ENCODE measurements around the gene TTC33.
"Not testable (repeated sequence)": the region's sequence is repeated elsewhere in the genome, so short reads cannot be mapped to it uniquely, and the experiment has no call there.

Gene TTC33

DNA sequence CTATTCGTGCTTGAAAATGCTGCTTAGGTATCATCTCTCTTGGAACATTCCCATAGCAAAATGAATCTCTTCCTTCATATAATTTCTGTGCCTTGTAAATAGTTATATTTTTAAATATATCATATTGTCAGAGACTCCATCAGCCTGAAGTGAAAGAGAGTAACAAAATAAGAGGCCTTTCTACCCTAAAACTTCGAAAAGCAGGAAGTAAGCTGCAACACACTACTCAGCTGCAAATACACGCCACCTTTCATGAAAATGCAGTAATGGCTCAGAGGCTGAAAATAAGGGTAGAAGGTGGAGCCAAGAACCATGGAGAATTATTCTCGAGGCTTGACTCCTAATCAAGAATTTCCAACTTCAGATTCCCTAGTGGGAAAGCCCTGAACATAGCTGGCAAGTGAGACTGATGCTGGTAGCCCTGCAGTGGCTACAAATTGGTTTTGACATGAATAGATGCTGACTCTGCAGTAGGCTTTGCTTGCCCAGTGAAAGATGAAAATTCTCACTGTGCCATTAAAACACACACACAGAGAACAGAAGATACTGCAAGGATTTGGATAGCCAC lies 106.2 kb downstream of the TTC33 start:
- no peak for DNase-seq

DNA sequence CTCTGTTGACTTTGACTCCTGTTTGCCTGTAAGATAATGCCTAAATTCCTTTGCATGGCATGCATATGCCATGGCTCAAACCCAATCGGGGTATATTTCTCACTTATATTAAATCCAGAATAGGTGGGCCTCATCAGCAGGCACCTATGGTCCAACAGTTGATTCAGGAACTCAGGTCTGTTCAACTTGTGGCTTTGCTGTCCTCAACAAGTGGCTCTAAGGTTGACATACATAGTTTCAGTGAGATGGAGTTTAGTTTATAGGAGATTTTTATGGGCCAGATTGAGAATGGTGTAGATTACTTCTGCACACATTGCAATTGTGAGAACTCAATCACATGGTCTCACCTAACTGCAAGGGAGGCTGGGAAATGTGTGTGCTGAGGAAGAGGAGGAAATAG lies 107.6 kb downstream of the TTC33 start:
- no peak for DNase-seq

DNA sequence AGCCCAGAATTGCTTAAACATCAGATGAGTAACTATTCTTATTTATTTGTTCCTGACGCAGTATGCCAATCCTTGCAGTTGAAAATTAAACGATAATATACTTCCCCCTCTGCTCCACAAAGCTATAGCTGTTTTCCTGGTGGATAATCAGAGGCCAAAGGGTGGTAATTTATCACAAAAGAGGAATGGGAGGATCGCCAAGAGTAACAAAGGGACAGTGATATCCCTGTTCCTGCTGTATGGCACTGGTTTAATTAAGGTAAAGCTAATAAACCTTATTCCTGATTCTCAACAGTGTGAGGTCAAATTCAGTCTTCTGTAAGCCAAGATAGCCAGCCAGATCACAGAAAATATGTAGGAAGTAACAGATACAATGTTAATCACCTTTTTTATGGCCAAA lies 109.5 kb downstream of the TTC33 start:
- DNase-seq: no peak

DNA sequence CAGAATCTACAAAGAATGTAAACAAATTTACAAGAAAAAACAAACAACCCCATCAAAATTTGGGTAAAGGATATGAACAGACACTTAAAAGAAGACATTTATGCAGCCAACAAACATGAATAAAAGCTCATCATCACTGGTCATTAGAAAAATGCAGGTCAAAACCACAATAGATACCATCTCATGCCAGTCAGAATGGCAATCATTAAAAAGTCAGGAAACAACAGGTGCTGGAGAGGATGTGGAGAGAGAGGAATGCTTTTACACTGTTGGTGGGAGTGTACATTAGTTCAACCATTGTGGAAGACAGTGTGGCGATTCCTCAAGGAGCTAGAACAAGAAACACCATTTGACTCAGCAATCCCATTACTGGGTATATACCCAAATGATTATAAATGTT lies 116.2 kb downstream of the TTC33 start:
- not testable (repeated sequence) for DNase-seq

DNA sequence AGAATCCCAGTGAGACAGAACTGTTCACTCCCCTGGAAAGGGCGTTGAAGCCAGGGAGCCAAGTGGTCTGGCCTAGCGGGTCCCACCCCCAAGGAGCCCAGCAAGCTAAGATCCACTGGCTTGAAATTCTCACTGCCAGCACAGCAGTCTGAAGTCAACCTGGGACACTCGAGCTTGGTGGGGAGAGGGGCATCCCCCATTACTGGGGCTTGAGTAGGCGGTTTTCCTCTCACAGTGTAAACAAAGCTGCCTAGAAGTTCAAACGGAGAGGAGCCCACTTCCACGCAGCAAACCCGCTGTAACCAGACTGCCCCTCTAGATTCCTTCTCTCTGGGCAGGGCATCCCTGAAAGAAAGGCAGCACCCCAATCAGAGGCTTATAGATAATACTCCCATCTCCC lies 121.2 kb downstream of the TTC33 start:
- DNase-seq: no peak

DNA sequence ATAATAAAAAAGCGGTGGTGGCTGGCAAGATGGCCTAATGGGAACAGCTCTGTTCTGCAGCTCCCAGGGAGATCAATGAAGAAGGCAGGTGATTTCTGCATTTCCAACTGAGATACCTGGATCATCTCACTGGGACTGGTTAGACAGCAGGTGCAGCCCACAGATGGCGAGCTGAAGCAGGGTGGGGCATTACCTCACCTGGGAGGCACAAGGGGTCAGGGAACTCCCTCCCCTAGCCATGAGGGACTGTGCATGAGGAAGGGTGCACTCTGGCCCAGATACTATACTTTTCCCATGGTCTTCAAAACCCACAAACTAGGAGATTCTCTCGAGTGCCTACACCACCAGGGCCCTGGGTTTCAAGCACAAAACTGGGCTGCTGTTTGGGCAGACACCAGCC lies 121.6 kb downstream of the TTC33 start:
- DNase-seq: no peak

DNA sequence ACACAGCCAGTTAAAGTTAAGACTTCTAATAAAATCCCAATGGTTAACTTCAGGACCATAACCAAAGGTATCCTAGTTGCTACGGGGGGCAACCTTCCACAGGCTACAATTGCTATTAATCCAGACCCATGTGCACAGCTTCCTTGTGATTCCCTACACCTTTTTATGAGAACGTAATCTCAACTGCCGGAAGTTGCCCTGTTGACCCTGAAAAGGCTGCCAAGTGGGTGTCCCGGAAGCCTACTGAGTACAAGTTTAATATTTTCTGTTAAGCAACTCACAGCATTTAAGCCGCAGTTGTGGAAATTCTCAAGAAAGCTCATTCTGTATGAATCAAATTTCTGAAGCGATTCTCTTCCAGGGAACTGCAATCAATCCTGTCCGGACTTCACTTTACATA lies 124.5 kb downstream of the TTC33 start:
- no peak for DNase-seq

DNA sequence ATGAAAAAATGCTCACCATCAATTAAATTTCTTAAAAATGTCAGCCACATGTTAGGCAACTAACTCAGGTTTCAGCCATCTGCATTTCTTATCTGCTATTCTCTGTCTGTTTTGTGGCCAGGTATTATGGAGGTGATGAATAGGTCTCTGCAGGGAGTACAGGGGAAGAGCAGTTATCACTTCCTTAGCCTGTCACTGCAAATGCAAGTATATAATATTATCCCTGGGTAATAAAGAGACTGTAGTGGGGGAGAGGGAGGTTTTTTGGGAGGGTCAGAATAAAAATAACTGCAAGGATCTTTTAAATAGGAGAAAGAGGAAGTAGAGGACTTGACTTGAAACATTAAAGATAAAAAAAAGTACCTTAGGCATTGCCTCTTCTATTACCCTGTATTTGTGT lies 125.6 kb downstream of the TTC33 start:
- no peak for DNase-seq

DNA sequence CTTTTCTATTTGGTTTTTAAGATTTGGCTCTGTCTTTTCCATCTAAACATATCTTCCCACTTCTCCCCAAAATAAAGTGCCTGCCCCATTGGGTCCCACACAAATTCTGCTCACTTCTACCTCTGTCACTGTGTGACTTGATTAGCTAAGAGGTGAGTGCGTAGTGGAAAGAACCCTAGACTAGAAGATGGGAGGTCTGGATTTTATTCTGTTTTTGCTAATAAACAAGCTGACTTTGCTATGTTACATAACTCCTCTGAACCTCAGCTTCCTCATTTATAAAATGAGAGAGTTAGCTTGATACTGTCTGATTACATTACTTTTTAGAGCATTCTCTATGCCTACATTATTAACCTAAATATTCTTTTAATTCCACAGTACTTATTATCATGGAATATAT lies 127.4 kb downstream of the TTC33 start:
- DNase-seq: no peak

DNA sequence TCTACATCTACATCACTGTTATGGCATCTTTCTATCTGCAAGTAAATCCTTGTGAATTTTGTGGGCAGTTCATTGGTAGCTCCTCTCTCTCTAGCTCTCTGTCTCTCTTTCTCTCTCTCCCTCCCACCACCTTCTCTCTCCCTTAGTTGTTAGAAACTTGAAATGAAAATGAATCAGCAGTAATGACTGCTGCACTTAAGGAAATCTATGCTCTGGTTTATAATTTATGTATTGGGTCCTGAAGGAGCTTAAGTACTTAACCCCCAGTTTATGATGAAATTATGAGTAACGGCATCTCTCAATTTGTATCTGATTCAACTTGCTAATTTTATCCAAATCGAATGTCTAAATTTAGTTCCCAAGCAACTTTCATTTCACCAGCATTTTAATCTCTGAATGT lies 128.1 kb downstream of the TTC33 start:
- no peak for DNase-seq

DNA sequence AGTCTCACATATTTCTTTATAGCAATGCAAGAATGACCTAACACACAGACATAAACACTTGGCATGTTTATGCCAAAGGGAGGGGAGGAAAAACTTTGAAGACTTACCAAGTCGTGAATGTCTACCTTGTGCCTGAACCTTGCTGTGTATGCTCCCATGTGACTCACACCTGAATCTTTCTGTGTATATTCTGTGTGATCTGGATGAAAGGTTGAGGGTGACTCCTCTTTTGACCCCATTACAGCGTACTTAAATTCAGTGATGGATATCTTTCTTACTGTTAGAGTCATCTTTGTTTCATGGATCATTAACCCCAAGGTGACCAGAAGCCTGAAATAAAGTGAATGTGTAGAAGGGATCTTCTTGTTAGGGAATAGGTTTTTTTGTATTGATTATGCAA lies 129.0 kb downstream of the TTC33 start:
- DNase-seq: no peak

DNA sequence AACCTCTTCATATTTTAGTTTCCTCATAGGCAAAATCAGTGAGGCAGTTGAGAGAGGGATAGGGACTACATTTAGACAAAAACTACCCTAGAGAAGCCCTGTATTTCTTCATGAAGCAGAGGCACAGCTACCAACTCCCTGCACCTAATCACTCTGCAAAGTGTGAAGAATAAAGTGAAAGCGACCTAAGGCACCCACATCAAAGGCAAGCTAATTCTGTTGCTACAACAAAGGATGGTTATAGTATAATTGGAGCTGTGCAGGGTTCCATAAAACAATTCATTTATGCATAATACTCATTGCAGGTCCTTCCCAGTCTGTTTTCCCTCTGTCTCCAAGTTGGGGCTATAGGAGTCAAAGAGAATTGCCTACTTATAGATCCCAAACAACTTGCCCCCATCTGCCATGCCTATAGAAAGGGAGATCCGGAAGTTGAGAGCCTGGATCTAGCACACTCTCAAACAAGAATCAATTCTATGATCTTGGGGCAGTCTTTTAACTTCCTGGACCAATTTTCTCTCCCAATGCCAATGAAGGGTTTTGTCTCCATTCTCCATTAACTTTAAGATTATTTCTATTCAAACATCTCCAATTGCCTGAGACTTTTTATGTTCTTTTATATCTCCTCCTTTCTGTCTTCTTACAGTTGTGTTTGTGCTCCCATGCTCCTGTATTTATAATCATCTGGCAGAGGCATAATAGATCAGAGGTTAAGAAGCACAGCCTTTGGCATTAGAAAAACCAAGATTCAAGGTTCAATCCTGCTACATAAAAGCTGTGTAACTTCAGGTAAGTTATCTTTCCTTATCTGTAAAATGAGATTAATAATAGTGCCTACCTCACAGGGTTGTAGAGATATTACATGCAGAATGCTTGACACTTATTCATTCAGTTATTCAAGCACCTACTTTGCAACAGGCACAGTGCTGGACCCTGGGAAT lies 132.0 kb downstream of the TTC33 start:
- no peak for DNase-seq

DNA sequence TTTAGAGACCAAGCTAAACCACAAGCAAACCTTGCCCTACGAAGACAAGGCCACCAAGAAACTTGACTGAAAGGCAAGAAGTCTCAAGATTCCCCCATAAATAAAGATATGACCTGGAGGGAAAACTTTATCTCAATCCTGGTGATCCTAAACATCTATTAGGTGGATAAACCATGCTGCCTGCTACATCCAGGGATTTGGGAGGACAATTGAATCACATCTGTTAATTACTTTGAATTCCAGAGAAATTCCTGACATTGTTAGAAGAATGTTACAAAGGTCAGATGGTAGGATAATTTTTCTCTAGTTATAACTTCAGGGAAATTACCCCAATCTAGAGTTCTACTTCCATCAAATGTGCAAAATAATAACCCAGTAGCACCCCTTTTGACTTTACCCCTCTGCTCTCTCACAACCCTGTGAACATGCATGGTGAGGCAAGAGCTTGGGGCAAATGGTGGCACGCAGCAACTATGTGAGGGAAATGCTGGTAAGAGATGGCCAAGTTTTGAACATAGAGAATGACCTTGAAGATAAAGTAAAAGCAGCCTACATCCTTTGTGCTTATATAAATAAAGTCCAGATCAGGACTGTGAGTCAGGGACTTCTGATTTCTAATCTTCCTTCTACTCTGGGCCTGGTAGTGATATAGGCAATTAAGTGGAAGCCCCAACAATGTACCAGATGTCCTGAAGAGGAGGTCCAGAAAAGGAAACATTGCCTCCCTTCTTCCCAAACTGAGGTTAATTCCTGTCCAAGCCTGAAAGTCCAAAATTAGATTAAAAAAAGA lies 133.1 kb downstream of the TTC33 start:
- DNase-seq: no peak

DNA sequence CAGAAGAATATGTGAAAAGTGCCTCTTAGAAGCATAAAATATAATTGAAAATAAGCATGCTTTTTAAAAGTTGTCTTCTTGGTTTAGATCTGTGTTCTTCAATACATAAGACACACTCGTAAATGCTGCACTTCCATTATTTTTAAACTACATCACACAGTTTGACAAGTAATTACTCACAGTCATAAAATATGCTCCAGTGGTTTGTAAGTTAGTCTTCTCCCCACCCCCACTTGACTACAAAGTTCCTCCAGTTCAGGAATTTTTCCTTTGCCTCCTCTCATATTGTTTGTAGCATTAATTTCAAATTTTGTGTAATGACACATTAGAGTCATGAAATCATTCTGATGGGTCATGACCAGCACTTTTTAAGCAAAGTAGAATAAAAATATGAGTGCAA lies 136.3 kb downstream of the TTC33 start:
- DNase-seq: no peak

DNA sequence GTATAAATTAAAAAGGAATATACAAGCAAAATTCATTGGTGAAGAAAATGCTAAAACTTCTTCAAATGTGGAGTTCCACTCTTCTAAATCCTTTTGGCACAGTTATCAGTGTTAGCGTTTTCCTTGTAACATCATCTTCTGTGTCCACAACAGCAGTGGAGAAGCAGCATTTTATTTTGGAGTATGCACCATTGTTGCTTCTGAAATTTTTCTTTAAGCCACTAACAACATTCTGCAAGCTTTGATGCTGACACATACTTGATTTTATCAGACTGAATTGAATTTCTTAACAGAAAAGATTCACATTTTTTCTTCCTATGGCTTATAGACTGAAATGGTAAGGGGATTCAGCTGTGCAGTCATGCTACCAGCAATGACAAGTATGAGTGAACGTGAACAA lies 136.8 kb downstream of the TTC33 start:
- DNase-seq: no peak

DNA sequence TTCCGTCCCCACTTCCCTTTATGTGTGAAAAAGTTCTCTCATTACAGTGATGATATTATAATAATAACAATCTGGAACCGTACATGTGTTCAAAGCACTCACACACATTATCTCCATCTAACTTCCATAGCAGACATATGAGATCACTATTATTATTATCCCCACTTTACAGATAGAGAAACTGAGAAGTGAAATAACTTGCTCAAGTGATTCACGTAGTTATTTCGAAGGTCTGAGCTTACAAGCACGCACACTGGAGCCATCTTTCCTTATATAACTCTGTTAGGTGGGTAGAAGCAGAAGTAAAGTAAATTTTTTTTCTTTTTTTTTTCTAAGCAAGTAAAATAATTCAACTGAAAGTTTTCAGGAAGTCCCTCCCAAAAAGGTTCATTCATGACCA lies 139.0 kb downstream of the TTC33 start:
- DNase-seq: no peak

DNA sequence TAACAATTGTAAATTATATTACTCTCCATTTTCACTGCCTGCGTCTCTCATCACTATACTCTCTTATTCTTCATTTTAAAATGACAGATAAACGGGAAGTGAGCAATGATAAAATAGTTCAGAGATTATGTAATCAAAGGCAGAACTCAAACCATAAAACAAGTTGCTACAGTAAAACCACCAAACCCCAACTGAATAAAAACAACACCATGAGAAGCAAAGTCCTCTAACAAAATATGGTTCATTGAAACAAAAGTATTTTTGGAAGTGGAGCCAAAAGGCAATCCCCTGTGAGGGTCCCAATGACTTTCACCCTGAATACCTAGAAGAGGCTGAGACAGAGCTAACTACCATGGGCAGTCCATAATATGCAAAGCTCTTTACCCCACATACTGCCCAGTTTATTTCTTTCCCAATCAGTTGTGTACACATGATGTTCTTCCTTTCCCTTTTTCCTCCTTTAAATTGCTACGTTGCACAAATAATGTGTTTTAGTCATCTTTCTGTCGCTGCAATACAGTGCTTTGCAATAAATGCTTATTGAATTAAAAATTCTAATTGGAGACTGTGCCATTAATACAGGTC lies 140.1 kb downstream of the TTC33 start:
- no peak for DNase-seq

DNA sequence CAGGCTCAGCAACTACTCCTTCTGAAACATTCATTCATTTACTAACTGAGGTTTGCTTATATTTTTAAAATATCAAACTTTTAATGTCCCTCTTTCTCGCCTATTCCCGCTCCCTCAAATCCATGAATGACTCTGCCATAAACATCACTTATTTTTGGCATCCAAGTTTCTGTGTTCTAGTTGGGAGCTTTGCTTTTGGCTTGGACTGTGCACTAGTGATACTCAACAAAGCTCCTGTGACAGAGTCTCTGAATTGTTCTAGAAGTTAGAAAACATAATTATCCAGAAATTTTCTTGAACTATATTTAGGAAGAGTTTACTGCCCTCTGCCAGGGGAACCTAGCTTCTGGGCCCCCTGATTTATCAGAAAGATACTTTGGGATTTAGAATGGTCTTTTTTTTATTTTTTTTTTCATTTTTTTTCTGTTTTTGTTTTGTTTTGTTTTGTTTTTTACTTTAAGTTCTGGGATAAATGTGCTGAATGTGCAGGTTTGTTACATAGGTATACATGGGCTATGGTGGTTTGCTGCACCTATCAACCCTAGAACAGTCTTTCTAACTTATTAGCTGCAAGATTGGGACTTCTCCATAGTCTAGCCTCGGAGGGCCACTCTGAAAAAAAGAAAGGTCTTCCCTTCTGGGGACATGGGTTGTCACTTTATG lies 140.7 kb downstream of the TTC33 start:
- no peak for DNase-seq

DNA sequence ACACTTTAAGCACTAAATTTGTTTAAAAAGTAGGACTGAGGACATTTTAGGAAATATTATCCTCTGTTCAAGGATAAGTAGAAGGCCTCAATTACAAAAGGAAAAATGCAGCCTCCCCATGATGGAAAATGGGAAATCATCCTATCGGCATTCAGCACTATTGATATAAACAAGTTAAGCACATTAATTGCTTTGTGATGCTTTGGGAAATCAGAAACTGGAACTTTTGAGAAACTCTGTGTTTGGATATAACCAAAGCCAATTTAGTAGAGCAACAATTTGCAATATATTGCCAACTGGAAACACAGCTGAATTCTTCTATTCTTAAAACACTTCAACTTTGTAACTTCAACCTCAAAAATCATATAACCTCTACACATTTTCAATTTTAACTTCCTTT lies 141.3 kb downstream of the TTC33 start:
- no peak for DNase-seq

DNA sequence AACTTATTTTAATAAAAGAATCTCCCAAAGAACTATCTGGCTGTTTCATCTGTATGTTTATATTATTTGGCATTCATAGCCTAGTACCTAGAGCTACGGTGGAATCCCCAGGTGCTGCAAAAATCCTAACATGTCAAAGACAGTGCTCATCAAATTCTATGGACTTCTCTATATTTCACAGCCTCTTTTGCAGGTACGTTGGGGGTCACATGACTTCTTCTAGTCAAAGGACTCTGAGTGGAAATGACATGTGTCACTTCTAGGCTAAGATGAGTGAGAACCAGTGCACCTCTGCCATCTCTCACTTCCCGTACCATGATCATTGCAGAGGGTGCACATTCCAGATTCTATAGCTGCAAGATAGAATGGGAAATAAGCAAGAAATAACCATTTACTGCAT lies 148.6 kb downstream of the TTC33 start:
- DNase-seq: no peak

DNA sequence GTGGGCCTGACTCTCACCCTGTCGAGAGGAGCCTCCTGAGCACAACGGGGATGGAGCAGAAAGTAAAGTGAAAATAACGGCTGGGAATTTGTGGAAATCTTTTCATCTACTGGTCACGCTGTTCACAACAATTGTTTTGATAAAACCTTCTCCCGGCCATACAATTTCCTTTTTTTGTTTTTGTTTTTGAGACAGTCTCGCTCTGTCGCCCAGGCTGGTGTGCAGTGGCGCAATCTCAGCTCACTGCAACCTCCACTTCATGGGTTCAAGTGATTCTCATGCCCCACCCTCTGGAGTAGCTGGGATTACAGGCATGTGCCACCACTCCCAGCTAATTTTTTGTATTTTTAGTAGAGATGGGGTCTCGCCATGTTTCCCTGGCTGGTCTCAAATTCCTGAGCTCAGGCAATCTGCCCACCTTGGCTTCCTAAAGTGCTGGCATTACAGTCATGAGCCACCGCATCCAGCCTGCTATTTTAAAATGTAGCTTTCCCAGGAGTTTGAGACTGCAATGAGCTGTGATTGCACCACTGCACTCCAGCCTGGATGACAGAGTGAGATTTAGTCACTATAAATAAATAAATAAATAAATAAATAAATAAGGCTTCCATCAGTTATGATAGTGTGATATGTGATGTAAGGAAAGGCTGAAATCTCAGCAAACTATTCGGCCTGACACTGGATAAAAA lies 149.5 kb downstream of the TTC33 start:
- DNase-seq: no peak

DNA sequence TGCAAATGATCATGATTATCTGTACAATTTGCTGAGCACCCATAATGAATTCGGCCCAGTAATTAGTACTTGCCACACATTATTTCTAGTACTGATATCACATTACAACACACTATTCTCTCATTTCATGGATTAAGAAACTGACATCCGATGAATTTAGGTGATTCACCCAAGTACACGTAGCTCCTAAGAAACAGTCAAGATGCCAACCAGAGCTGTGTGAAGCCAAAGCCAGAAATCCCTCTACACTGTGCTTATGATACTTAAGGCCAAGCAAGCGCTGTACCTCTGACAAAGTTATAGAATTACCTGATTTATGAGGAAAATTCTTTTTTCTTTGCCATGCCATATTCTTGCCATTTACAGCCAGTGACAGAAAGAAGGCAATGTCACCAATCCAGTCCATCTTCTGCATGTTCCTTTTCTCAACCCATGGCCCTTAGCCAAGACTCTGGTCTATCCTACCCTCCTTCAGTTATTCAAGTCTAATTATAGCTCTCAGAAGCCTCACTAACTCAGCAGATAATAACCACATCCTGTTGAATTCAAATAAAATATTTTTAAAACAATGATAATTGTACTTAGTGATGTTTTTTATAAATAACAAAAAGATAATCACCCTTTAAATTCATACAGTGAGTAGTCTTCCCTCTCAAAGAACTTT lies 150.3 kb downstream of the TTC33 start:
- no peak for DNase-seq

All from activated naive CD4-positive, alpha-beta T cell treated with Interleukin-2 at 50 U/mL for 16 hours (primary cell).